HEK293 (cell line): Measurements from ENCODE around the gene ADH4.

Experiments used
- CTCF ChIA-PET: fragments of 350-600 bp; formaldehyde crosslinking; extraction: SDS; loops from one replicate; lab custom pipeline; 2021; ENCODE audit warnings: antibody characterized with exemption; lab: Yijun Ruan, JAX
- POLR2A ChIA-PET: fragments of 300-600 bp; formaldehyde crosslinking; extraction: SDS; loops from one replicate; lab custom pipeline; 2020; ENCODE audit warnings: antibody characterized with exemption, inconsistent platforms; lab: Yijun Ruan, JAX
- H3K27ac ChIP-seq: fragments of 200-500 bp; sonication (Bioruptor generic); 2 replicates; pipeline ENCODE4 v1.5.1; 2014; ENCODE audit warnings: low read depth, low read length, control low read depth, inconsistent platforms; ENCODE audit errors: extremely low read depth
- H3K36me3 ChIP-seq, 2 experiments: fragments of 200-500 bp in 1 of 2; sonication (Bioruptor generic) in 1 of 2; 1 replicate in 1 of 2; 2 replicates in 1 of 2; pipeline ENCODE4 v1.5.1; 2014 to 2017; ENCODE audit warnings: inconsistent platforms in 2 of 2, low read length in 2 of 2; ENCODE audit not compliant: control insufficient read depth in 2 of 2, insufficient read depth in 1 of 2
- H3K4me1 ChIP-seq: fragments of 200-500 bp; sonication (Bioruptor generic); 2 replicates; pipeline ENCODE4 v1.5.1; 2014; ENCODE audit warnings: mild to moderate bottlenecking, low read length, inconsistent platforms; ENCODE audit not compliant: control insufficient read depth, insufficient read depth
- H3K4me3 ChIP-seq: 2 replicates; pipeline ENCODE4 v1.5.1; 2011; ENCODE audit warnings: low read depth, mild to moderate bottlenecking, control low read depth, low read length, moderate library complexity
- H3K9me3 ChIP-seq: fragments of 200-500 bp; sonication (Bioruptor generic); 2 replicates; pipeline ENCODE4 v1.5.1; 2014; ENCODE audit warnings: low read depth, low read length, inconsistent platforms; ENCODE audit not compliant: control insufficient read depth, insufficient read depth
- BCL6B ChIP-seq: fragments of 450-650 bp; formaldehyde crosslinking; IDR thresholded peaks from 2 replicates; pipeline ENCODE4 v1.5.1; 2017; ENCODE audit warnings: missing biosample characterization, missing genetic modification characterization
- EGR2 ChIP-seq: fragments of 450-650 bp; formaldehyde crosslinking; IDR thresholded peaks from 2 replicates; pipeline ENCODE4 v1.5.1; 2016; ENCODE audit warnings: low read depth, missing biosample characterization, missing genetic modification characterization
- GLIS2 ChIP-seq: fragments of 450-650 bp; formaldehyde crosslinking; IDR thresholded peaks from 2 replicates; pipeline ENCODE4 v1.5.1; 2016; ENCODE audit warnings: missing biosample characterization, missing genetic modification characterization
- HIC1 ChIP-seq: fragments of 450-650 bp; formaldehyde crosslinking; IDR thresholded peaks from 2 replicates; pipeline ENCODE4 v1.5.1; 2016; ENCODE audit warnings: missing biosample characterization, missing genetic modification characterization
- KLF17 ChIP-seq: fragments of 450-650 bp; formaldehyde crosslinking; IDR thresholded peaks from 2 replicates; pipeline ENCODE4 v1.5.1; 2016; ENCODE audit warnings: missing biosample characterization, missing genetic modification characterization
- ZNF132 ChIP-seq: fragments of 450-650 bp; formaldehyde crosslinking; IDR thresholded peaks from 2 replicates; pipeline ENCODE4 v1.5.1; 2017; ENCODE audit warnings: missing biosample characterization, missing genetic modification characterization, borderline replicate concordance
- ZNF311 ChIP-seq: fragments of 450-650 bp; formaldehyde crosslinking; IDR thresholded peaks from 2 replicates; pipeline ENCODE4 v1.5.1; 2017; ENCODE audit warnings: missing biosample characterization, missing genetic modification characterization, borderline replicate concordance
- ZNF391 ChIP-seq: fragments of 450-650 bp; formaldehyde crosslinking; IDR thresholded peaks from 2 replicates; pipeline ENCODE4 v1.5.1; 2016; ENCODE audit warnings: low read depth, missing biosample characterization, missing genetic modification characterization, borderline replicate concordance
- ZNF426 ChIP-seq: fragments of 450-650 bp; formaldehyde crosslinking; IDR thresholded peaks from 2 replicates; pipeline ENCODE4 v1.5.1; 2017; ENCODE audit warnings: missing biosample characterization, missing genetic modification characterization, mild to moderate bottlenecking, inconsistent platforms, moderate library complexity
- ZNF473 ChIP-seq: fragments of 450-650 bp; formaldehyde crosslinking; IDR thresholded peaks from 2 replicates; pipeline ENCODE4 v1.5.1; 2017; ENCODE audit warnings: missing biosample characterization, missing genetic modification characterization
- ZNF580 ChIP-seq: fragments of 450-650 bp; formaldehyde crosslinking; IDR thresholded peaks from 2 replicates; pipeline ENCODE4 v1.5.1; 2016; ENCODE audit warnings: missing biosample characterization, missing genetic modification characterization
- ZNF623 ChIP-seq: fragments of 450-650 bp; formaldehyde crosslinking; IDR thresholded peaks from 2 replicates; pipeline ENCODE4 v1.5.1; 2016; ENCODE audit warnings: missing biosample characterization, missing genetic modification characterization
- ZNF624 ChIP-seq: fragments of 450-650 bp; formaldehyde crosslinking; IDR thresholded peaks from 2 replicates; pipeline ENCODE4 v1.5.1; 2017; ENCODE audit warnings: missing biosample characterization, missing genetic modification characterization
- ZNF654 ChIP-seq: fragments of 450-650 bp; formaldehyde crosslinking; IDR thresholded peaks from 2 replicates; pipeline ENCODE4 v1.5.1; 2016; ENCODE audit warnings: low read depth, missing biosample characterization, missing genetic modification characterization
- ZNF704 ChIP-seq: fragments of 450-650 bp; formaldehyde crosslinking; IDR thresholded peaks from 2 replicates; pipeline ENCODE4 v1.5.1; 2016; ENCODE audit warnings: missing biosample characterization, missing genetic modification characterization
- ZNF707 ChIP-seq: fragments of 450-650 bp; formaldehyde crosslinking; IDR thresholded peaks from 2 replicates; pipeline ENCODE4 v1.5.1; 2016; ENCODE audit warnings: missing biosample characterization, missing genetic modification characterization
- ZSCAN30 ChIP-seq: fragments of 450-650 bp; IDR thresholded peaks from 2 replicates; pipeline ENCODE4 v1.5.1; 2018; ENCODE audit warnings: missing biosample characterization, mild to moderate bottlenecking, missing genetic modification characterization, moderate library complexity
- ZXDB ChIP-seq: fragments of 450-650 bp; formaldehyde crosslinking; IDR thresholded peaks from 2 replicates; pipeline ENCODE4 v1.5.1; 2016; ENCODE audit warnings: missing biosample characterization, missing genetic modification characterization

Gene ADH4

GRCh38 chr4:99135541-99136162 lies 8.4 kb downstream of the ADH4 start:
- H3K9me3 ChIP-seq = no peaks in the 10 kb centered on the region
- CTCF ChIA-PET = no interaction called here
- H3K4me1 ChIP-seq = no peaks in the 10 kb centered on the region
- no peak overlapping the region for H3K27ac ChIP-seq
- POLR2A ChIA-PET = no interaction called here
- no peak overlapping the region for H3K4me3 ChIP-seq
- no peak for TF ChIP-seq GLIS2 (tag by site-specific recombination)
- TF ChIP-seq EGR2 (tag by site-specific recombination) = no peak
- TF ChIP-seq HIC1 (tag by site-specific recombination) = no peak
- TF ChIP-seq ZNF473 = no peak
- TF ChIP-seq ZXDB = no peak
- TF ChIP-seq ZNF623 = no peak
- TF ChIP-seq BCL6B (tag by site-specific recombination) = no peak
- TF ChIP-seq ZNF704 (tag by site-specific recombination) = no peak
- no peak for TF ChIP-seq ZNF624 (tag by site-specific recombination)
- TF ChIP-seq ZNF580 (tag by site-specific recombination) = no peak
- TF ChIP-seq ZNF311 (tag by site-specific recombination) = no peak
- TF ChIP-seq ZNF654 (tag by site-specific recombination) = no peak
- no peak for TF ChIP-seq ZNF426
- TF ChIP-seq KLF17 = no peak
- TF ChIP-seq ZNF391 = no peak
- H3K36me3 ChIP-seq = no peaks in the 10 kb centered on the region

- no peak for TF ChIP-seq ZNF132
- TF ChIP-seq ZNF707 (tag by site-specific recombination) = no peak
- no peak for TF ChIP-seq ZSCAN30
- ChIA-PET POLR2A (no interaction called here), CTCF (no interaction called here)
- no peaks in the 10 kb centered on the region for H3K4me1 ChIP-seq
- no peaks in the 10 kb centered on the region for H3K9me3 ChIP-seq
- H3K36me3 ChIP-seq = no peaks in the 10 kb centered on the region
- H3K27ac ChIP-seq = no peak overlapping the region
- no peak overlapping the region for H3K4me3 ChIP-seq
Observed at GRCh38 chr4:99134586-99134985, 9.5 kb downstream of the ADH4 start.
